ENCODE results near the gene SLAMF9. TPM values are rescaled to one million over a fixed set of nuclear protein-coding genes. Genes with fewer than 3 reads are reported as not detected.

The SLAMF9 gene
- total and polyA plus RNA-seq, 2 of the 8 experiments (the other 6 are each of a cell fraction or from before 2014, with no cell fraction given), result not detected

- no peak overlapping the region for H4K8ac ChIP-seq (ENCODE audit: extremely low read depth, insufficient read depth, low read length)
- TF ChIP-seq RBBP5 (IDR thresholded peaks at IDR 0.05; ENCODE audit: borderline replicate concordance, low read depth, low read length) (no peak), YY1 (IDR thresholded peaks at IDR 0.05; ENCODE audit: low read depth, low read length) (no peak), GABPA (IDR thresholded peaks at IDR 0.05; ENCODE audit: borderline replicate concordance, insufficient read depth, low read length) (no peak), RNF2 (IDR thresholded peaks at IDR 0.05; ENCODE audit: borderline replicate concordance, low read depth, low read length, missing control alignments, poor library complexity, severe bottlenecking) (no peak), CTBP2 (IDR thresholded peaks at IDR 0.05; ENCODE audit: borderline replicate concordance, insufficient read depth, insufficient read length, low read length) (no peak), EP300 (IDR thresholded peaks at IDR 0.05; ENCODE audit: borderline replicate concordance in 1 of 2, low read depth in 2 of 2, low read length in 2 of 2) (no peak), EZH2 (IDR thresholded peaks at IDR 0.05; ENCODE audit: low read depth, low read length, severe bottlenecking) (no peak), USF2 (IDR thresholded peaks at IDR 0.05; ENCODE audit: low read length) (no peak), JUND (IDR thresholded peaks at IDR 0.05; ENCODE audit: low read length) (no peak), POLR2AphosphoS5 (IDR thresholded peaks at IDR 0.05; ENCODE audit: low read depth, low read length) (no peak)
Measured at GRCh38 chr1:159972443-159973205, 18.6 kb upstream of the SLAMF9 start.

More at GRCh38 chr1:159972443-159973205, 18.6 kb upstream of the SLAMF9 start:
- WGBS, 2 experiments (ENCODE audit: extremely low coverage in 1 of 2, insufficient coverage in 1 of 2, insufficient read length in 1 of 2, insufficient replicate concordance in 2 of 2, low coverage in 1 of 2, low lambda C conversion rate in 2 of 2, missing lambda C conversion rate in 1 of 2), result 95% methylated on average over 8 of the region's 8 CpGs; no CpG with 5 or more reads in 1 of the 2 experiments
- H3K79me1 ChIP-seq (ENCODE audit: low read depth, low read length), result no peaks in the 10 kb centered on the region; the same call in 1 of the 2 replicates
- H2BK20ac ChIP-seq (ENCODE audit: low read length), result no peak overlapping the region
- H3K9me3 ChIP-seq (ENCODE audit: insufficient read depth in 2 of 2, low read depth in 1 of 2, low read length in 1 of 2), result no peaks in the 10 kb centered on the region
- no peaks in the 10 kb centered on the region for H3K36me3 ChIP-seq (ENCODE audit: control insufficient read depth in 2 of 4, insufficient read depth in 4 of 4, low read length in 3 of 4)
- H2AK5ac ChIP-seq (ENCODE audit: low read depth, low read length), result no peak overlapping the region
- H2BK15ac ChIP-seq (ENCODE audit: low read length), result no peak overlapping the region
- no peak overlapping the region for H3K18ac ChIP-seq (ENCODE audit: extremely low read depth, low read length)
- no peak overlapping the region for H3K14ac ChIP-seq (ENCODE audit: insufficient read length)
- no peak overlapping the region for H4K5ac ChIP-seq (ENCODE audit: insufficient read length, low read depth, low read length)
- ChIA-PET CTCF (ENCODE audit: partially characterized antibody) (interaction anchor here (1.1 to 6.6 kb wide), 5 partner anchors 33 to 105 kb away, joined by 3 to 60 read pairs (median 5); no protein-coding TSS in a partner anchor), POLR2A (ENCODE audit: partially characterized antibody) (interaction anchor here (2.0 kb wide), 1 partner anchor 27 kb away, joined by 7 read pairs; the partner anchor contains the start of gene IGSF9)
- no peaks in the 10 kb centered on the region for H4K20me1 ChIP-seq (replicated peaks in 1 of 2; ENCODE audit: control insufficient read depth in 1 of 2, insufficient read depth in 2 of 2, low read length in 2 of 2)
- DNase-seq (ENCODE audit: low read depth in 1 of 2, low spot score in 2 of 2), result no peak
- peaks cover 0 to 3% (median 0%) of the 10 kb centered on the region in 4 experiments; a peak in 1 of 7 replicates for H3K27me3 ChIP-seq (replicated peaks in 1 of 4; ENCODE audit: control insufficient read depth in 3 of 4, extremely low read depth in 1 of 4, insufficient read depth in 3 of 4, low read length in 3 of 4)
- H3K27ac ChIP-seq (ENCODE audit: low read depth, low read length), result no peak overlapping the region
- no peak overlapping the region for H3K23ac ChIP-seq (ENCODE audit: insufficient read length)
- H4K91ac ChIP-seq (replicated peaks; ENCODE audit: insufficient read length, low read length), result no peak overlapping the region
- H2BK5ac ChIP-seq (ENCODE audit: low read depth, low read length), result no peak overlapping the region
- H3K4me2 ChIP-seq (ENCODE audit: insufficient read depth in 1 of 2, low read depth in 2 of 2, low read length in 2 of 2), result no peak overlapping the region
- no peak overlapping the region for H3K4me3 ChIP-seq (ENCODE audit: extremely low read depth in 1 of 4, insufficient read depth in 2 of 4, low read depth in 3 of 4, low read length in 4 of 4)
- H3K56ac ChIP-seq (replicated peaks; ENCODE audit: insufficient read length, low read depth, low read length), result no peak overlapping the region
- no peaks in the 10 kb centered on the region for H3K79me2 ChIP-seq (ENCODE audit: control insufficient read depth in 1 of 2, insufficient read depth in 2 of 2, low read length in 2 of 2)
- H2AFZ ChIP-seq (ENCODE audit: low read length), result no peak overlapping the region
- H2BK120ac ChIP-seq (replicated peaks; ENCODE audit: low read depth, low read length), result no peak overlapping the region
- H3K4ac ChIP-seq (replicated peaks; ENCODE audit: insufficient read length, low read depth, low read length), result no peak overlapping the region
- no peak for FAIRE-seq
- no peak overlapping the region for H3K9ac ChIP-seq (replicated peaks in 1 of 4; ENCODE audit: extremely low read depth in 1 of 4, low read depth in 3 of 4, low read length in 3 of 4)
- H3K4me1 ChIP-seq (replicated peaks in 1 of 4; ENCODE audit: control insufficient read depth in 3 of 4, insufficient read depth in 4 of 4, low read length in 3 of 4), result no peaks in the 10 kb centered on the region
- no peak overlapping the region for H2BK12ac ChIP-seq (ENCODE audit: low read depth, low read length)
- H3K23me2 ChIP-seq (ENCODE audit: low read depth, low read length), result no peaks in the 10 kb centered on the region

Measured in H1 (cell line).